Esophagus (tissue), 2 donors: ENCODE data around the gene KRTAP5-3. TPM values are rescaled to one million over a fixed set of nuclear protein-coding genes. Genes with fewer than 3 reads are reported as not detected.
"Not testable (repeated sequence)": the region's sequence is repeated elsewhere in the genome, so short reads cannot be mapped to it uniquely, and the experiment has no call there.

ENCODE experiments used
- H3K27ac ChIP-seq, 2 donors: one replicate each; pipeline ENCODE4 v1.5.1; 2013; ENCODE audit warnings: low read depth in 2 of 2, mild to moderate bottlenecking in 2 of 2, inconsistent platforms in 1 of 2, low read length in 1 of 2, moderate library complexity in 1 of 2
- H3K27me3 ChIP-seq, 2 donors: one replicate each; pipeline ENCODE4 v1.6.1; 2013; ENCODE audit warnings: low read length in 2 of 2, control low read depth in 1 of 2, mild to moderate bottlenecking in 1 of 2; ENCODE audit not compliant: insufficient read depth in 2 of 2, control insufficient read depth in 1 of 2
- H3K36me3 ChIP-seq, 2 donors: one replicate each; pipeline ENCODE4 v1.6.1; 2013; ENCODE audit warnings: low read length in 1 of 2; ENCODE audit not compliant: control insufficient read depth in 2 of 2, insufficient read depth in 2 of 2
- H3K4me1 ChIP-seq, 2 donors: one replicate each; pipeline ENCODE4 v1.6.1; 2013; ENCODE audit warnings: low read length in 1 of 2; ENCODE audit not compliant: control insufficient read depth in 2 of 2, insufficient read depth in 2 of 2
- H3K4me3 ChIP-seq, 2 donors: one replicate each; pipeline ENCODE4 v1.5.1; 2013; ENCODE audit warnings: low read length in 2 of 2, mild to moderate bottlenecking in 2 of 2, low read depth in 1 of 2, moderate library complexity in 1 of 2
- H3K9me3 ChIP-seq, 2 donors: one replicate each; pipeline ENCODE4 v1.6.1; 2013; ENCODE audit warnings: mild to moderate bottlenecking in 2 of 2, low read depth in 1 of 2, low read length in 1 of 2, moderate library complexity in 1 of 2; ENCODE audit not compliant: control insufficient read depth in 2 of 2, insufficient read depth in 1 of 2
- WGBS, 2 donors: extraction: QIAGEN DNeasy Blood & Tissue Kit; methylation state at CpG; one replicate each; pipeline ENCODE4 v1.1.7; 2013; 5-methylcytosine and 5-hydroxymethylcytosine counted together
- polyA plus RNA-seq, 2 donors: library from polyadenylated mRNA; stranded (reverse); fragments of 200-250 nt; gene quantifications; one replicate each; pipeline ENCODE4 v1.2.3, GENCODE V29; 2013
- donor health status: healthy with polysubstance abuse.
- donor health status: Bipolar disorder and iron deficiency.

The KRTAP5-3 gene
- polyA plus RNA-seq, 2 donors, result not detected

DNA sequence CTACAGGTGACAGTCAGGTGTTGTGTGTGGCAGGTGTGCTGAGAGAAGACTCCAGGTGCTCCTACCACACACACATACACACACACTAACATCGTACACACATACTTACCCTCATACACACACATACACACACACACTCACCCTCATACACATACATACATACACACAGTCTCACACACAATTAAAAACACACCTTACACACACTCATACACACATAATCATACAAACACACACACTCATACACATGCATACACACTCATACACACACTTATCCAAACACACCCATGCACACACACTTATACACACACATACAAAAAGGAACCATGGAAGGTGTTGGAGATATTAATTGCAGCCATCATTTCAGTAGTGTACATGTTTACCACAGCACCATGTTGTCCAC lies 4.6 kb downstream of the KRTAP5-3 start:
- Histone ChIP-seq H3K4me1 (peaks cover 0 to 2% of the 10 kb centered on the region in 2 donors), H3K9me3 (no peaks in the 10 kb centered on the region), H3K36me3 (no peaks in the 10 kb centered on the region), H3K27ac (no peak overlapping the region), H3K27me3 (no peaks in the 10 kb centered on the region), H3K4me3 (no peak overlapping the region)
- 43 to 91% methylated on average over 1 of the region's 1 CpG for WGBS, 2 donors

DNA sequence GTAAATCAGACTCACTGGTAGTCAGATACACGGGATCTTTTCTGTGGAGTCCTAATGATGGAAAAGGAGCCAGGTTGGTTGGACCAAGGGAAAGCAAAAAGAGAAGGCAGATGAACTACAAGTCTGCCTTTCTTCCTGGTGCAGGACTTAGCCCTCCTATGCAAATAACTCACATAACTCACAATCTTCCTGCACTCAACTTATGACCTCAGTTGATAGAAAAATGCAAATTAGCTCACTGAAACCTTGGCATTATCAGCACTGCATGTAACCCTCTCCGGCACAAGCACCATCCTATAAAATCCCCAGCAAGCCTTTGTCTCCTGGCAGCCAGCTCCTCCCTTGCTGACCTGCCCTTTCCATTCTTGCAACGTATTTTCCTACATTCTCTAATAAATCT lies 6.6 kb downstream of the KRTAP5-3 start:
- 48 to 55% methylated on average over 3 of the region's 3 CpGs for WGBS, 2 donors
- not testable (repeated sequence) for H3K9me3 ChIP-seq, H3K36me3 ChIP-seq, H3K27ac ChIP-seq, H3K4me3 ChIP-seq, H3K4me1 ChIP-seq, H3K27me3 ChIP-seq

DNA sequence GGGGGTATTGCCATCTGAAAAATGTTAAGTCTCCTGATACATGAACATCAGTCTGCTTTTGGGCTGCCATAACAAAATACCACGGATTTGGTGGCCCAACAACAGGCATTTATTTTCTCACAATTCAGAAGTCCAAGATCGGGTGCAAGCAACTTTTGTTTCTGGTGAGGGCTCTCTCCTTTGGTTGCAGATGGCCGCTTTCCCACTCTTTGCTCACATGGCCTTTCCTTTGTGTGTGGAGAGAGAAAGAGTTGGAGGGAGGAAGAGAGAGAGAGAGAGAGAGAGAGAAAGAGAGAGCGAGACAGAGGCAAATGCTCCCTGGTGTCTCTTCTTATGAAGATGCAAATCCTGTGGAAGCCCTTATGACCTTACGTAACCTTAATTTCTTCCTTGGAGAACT lies 7.6 kb downstream of the KRTAP5-3 start:
- Histone ChIP-seq H3K9me3 (no peaks in the 10 kb centered on the region), H3K4me3 (no peak overlapping the region), H3K36me3 (no peaks in the 10 kb centered on the region), H3K27me3 (no peaks in the 10 kb centered on the region), H3K27ac (no peak overlapping the region), H3K4me1 (peaks cover 0 to 2% of the 10 kb centered on the region in 2 donors)
- 74 to 79% methylated on average over 5 of the region's 5 CpGs for WGBS, 2 donors

DNA sequence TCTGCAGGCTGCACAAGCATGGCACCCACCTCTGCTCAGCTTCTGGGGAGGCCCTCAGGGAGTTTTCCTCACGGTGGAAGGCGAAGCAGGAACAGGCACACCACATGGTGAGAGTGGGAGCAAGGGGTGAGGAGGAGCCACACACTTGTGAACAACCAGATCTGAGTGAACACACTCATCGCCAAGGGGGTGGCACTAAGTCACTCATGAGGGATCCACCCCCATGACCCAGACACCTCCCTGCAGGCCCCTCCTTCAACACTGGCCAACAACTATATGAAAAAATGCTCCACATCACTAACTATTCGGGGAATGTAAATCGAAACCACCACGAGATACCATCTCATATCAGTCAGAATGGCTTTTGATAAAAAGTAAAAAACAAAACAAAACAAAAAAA lies 9.4 kb downstream of the KRTAP5-3 start:
- no peak overlapping the region for H3K4me3 ChIP-seq
- no peaks in the 10 kb centered on the region for H3K9me3 ChIP-seq
- H3K27ac ChIP-seq, result no peak overlapping the region
- 61 to 73% methylated on average over 6 of the region's 6 CpGs for WGBS, 2 donors
- H3K27me3 ChIP-seq, result no peaks in the 10 kb centered on the region
- no peaks in the 10 kb centered on the region for H3K4me1 ChIP-seq
- H3K36me3 ChIP-seq, result no peaks in the 10 kb centered on the region

DNA sequence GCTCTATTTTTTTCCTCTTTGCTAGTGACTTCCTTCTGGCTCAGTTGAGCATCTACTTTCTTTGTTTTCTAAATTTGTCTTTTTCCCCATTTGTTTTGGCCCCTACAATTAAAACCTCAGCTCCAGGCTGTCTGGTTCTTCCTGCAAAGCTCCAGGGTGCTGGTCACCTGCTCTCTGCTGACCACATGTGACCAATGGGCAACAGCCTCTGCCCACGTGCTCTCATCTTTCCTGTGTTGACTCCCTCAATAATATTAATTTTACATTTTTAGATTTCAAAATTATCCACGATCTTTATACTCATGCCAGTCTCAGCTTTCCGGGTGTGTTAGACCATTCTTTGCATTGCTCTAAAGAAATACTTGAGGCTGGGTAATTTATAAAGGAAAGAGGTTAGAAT lies 9.9 kb downstream of the KRTAP5-3 start:
- H3K36me3 ChIP-seq, H3K27ac ChIP-seq, H3K9me3 ChIP-seq, H3K4me3 ChIP-seq, H3K4me1 ChIP-seq, H3K27me3 ChIP-seq: not testable (repeated sequence)
- 77% methylated on average over 3 of the region's 3 CpGs for WGBS, 2 donors

DNA sequence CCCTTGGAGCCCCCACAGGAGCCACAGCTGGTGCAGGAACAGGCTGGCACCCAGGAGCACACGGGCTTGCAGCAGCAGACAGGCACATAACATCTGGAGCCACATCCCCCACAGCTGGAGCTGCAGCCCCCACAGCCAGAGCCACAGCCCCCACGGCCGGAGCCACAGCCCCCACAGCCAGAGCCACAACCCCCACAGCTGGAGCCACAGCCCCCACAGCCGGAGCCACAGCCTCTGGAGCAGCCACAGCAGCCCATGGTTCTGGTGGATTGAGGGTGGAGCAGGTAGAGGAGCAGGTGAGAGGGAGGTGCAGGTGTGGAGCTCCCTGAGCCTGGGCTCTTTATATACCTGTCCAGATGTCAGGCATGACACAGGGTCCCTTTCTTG lies 10.3 kb downstream of the KRTAP5-3 start, which contains the start of gene KRTAP5-2:
Gene KRTAP5-2 (minus strand): TSS at position 301 of the 387 bp plus-strand sequence. CDS start 44 bp downstream, at position 257.
- Histone ChIP-seq H3K4me3 (no peak within 1 kb of the TSS), H3K36me3 (no peaks in the 10 kb centered on the region), H3K27ac (no peak within 1 kb of the TSS), H3K27me3 (no peaks in the 10 kb centered on the region), H3K9me3 (no peaks in the 10 kb centered on the region), H3K4me1 (no peaks in the 10 kb centered on the region)
- WGBS, 2 donors, result 66 to 67% methylated on average over 4 of the region's 4 CpGs

DNA sequence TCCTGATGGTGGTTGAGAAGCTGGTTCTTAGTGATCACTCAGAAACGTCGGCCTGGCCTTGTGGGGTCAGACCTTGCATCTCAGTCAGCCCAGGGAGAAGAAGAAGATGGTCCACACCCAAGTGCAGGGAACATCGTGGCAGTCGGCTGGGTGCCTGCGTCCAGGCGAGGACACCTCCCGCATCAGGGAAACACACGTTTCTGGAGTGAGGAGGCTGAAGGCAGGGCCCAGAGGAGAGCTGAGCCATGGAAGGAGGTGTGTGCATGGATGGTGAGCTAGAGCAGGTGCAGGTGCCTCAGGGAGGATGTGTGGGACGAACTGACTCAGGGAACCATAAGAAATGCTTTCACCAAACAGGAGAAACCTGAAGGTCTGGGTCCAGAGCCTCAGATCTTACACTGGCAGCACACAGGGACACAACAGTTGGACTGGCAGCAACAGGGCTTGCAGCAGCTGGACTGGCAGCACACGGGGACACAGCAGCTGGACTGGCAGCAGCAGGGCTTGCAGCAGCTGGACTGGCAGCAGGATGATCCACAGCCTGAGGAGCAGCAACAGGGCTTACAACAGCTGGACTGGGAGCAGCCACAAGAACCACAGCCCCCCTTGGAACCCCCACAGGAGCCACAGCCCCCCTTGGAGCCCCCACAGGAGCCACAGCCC lies 10.8 kb downstream of the KRTAP5-3 start:
- no peaks in the 10 kb centered on the region for H3K9me3 ChIP-seq
- WGBS, 2 donors, result 77 to 80% methylated on average over 10 of the region's 10 CpGs
- H3K4me1 ChIP-seq, result no peaks in the 10 kb centered on the region
- no peaks in the 10 kb centered on the region for H3K36me3 ChIP-seq
- H3K27ac ChIP-seq, result no peak overlapping the region
- H3K4me3 ChIP-seq, result no peak overlapping the region
- H3K27me3 ChIP-seq, result no peaks in the 10 kb centered on the region

DNA sequence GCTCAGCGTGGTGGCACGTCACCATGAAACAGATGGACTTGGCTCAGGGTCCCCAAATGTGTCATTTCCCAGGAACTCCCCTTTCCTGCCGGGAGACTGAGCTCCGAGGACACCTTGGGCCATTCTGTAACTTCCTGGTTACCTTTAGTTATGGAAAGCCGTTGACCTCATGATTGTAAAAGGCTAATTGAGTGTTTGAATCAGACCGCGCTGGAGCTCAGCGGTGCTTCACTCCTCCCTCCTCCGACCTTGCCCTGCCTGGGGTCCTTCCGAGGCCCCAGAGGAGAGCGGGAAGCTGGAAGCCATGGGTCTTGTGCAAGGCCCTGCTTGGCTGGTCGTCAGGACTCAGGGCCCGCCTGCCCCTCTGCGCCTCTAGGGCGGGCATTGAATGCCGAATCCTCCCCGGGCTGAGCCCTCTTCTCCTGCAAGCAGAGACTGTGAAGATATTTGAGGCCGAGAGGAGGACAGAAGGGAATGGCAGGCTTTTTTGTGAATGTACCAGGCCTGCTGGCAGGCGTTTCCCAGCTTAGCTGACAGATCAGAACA lies 11.6 kb downstream of the KRTAP5-3 start:
- not testable (repeated sequence) for H3K4me3 ChIP-seq

DNA sequence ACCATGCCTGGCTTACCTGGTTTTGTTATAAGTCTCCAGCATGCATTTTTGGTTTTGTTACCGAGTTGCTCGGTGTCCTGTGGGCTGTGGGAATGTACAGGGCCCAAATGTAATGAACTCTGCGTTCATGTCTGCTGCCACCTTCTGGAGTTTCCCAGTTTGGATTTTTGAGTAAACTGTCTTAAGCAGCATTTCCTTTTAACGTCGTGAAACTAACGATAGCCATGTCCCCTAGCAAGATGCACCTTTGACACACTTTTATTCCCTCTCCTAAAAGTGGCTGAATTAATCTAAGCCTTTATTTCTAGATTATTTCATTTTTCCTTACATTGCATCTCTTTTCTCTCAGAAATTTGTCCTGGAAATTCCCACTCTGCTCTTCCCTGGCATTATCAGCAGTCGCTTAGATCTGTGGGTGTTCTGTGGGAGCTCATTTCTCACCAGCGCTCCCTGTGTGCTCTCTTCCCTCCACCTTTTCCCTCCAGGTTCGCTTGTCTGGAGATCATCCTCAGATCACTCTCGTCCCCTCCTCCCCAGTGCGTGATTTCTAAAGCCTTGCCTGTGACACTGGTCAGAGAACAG lies 12.2 kb downstream of the KRTAP5-3 start:
- H3K4me3 ChIP-seq, H3K27ac ChIP-seq, H3K36me3 ChIP-seq, H3K27me3 ChIP-seq, H3K9me3 ChIP-seq, H3K4me1 ChIP-seq: not testable (repeated sequence)
- 58 to 59% methylated on average over 11 of the region's 11 CpGs for WGBS, 2 donors

More for the DNA sequence above, 11.6 kb downstream of the KRTAP5-3 start:
- H3K36me3 ChIP-seq, H3K4me1 ChIP-seq, H3K9me3 ChIP-seq, H3K27me3 ChIP-seq, H3K27ac ChIP-seq: not testable (repeated sequence)
- WGBS, 2 donors, result 68 to 69% methylated on average over 19 of the region's 19 CpGs

DNA sequence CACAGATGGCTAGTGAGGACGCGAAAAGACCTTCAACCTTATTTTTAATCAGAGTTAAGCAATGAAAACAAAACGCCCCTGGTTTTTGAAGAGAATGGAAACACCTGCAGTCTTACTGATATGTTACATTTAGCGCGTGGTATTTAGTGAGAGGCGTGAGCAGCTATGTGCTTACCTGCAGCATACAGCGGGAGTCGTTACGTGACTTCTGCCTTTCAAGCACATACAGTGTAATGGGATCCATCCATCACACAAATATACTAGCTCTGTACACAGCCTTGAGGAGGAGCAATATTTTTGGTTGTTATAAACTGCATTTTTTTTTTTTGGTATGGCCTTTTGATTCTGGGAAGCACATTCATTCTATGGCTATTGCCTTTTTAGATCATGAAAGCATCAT lies 15.6 kb downstream of the KRTAP5-3 start:
- H3K27me3 ChIP-seq, result peaks cover 0 to 3% of the 10 kb centered on the region in 2 donors
- no peaks in the 10 kb centered on the region for H3K4me1 ChIP-seq
- no peaks in the 10 kb centered on the region for H3K36me3 ChIP-seq
- no peak overlapping the region for H3K4me3 ChIP-seq
- WGBS, 2 donors, result 55 to 64% methylated on average over 9 of the region's 9 CpGs
- no peaks in the 10 kb centered on the region for H3K9me3 ChIP-seq
- H3K27ac ChIP-seq, result no peak overlapping the region
